Measurements from ENCODE around the gene ICAM4. TPM values are rescaled to one million over a fixed set of nuclear protein-coding genes. Genes with fewer than 3 reads are reported as not detected.

ICAM4 gene
- polyA plus RNA-seq, 1 of the 3 experiments (the other 2 are of a cell fraction) = 0.05 TPM

GRCh38 chr19:10283301-10284064, 3.3 kb upstream of the ICAM4 start:
- H3K79me2 ChIP-seq (ENCODE audit: insufficient read depth) = no peaks in the 10 kb centered on the region
- H3F3A ChIP-seq (replicated peaks; ENCODE audit: insufficient read depth) = peaks cover 10% of the 10 kb centered on the region
- H3K27me3 ChIP-seq (ENCODE audit: insufficient read depth) = no peaks in the 10 kb centered on the region
- no peaks in the 10 kb centered on the region for H4K20me1 ChIP-seq (ENCODE audit: insufficient read depth)
- no peak overlapping the region for H2AFZ ChIP-seq (ENCODE audit: low read depth)
- no peak overlapping the region for H3K27ac ChIP-seq (ENCODE audit: low read depth in 2 of 2, low read length in 1 of 2)
- no peak overlapping the region for H3K4me3 ChIP-seq (ENCODE audit: low read depth in 2 of 2, low read length in 1 of 2)
- WGBS (ENCODE audit: low lambda C conversion rate) = 80% methylated on average over 19 of the region's 23 CpGs
- no peaks in the 10 kb centered on the region for H3K9me3 ChIP-seq
- no peak overlapping the region for H3K4me2 ChIP-seq
- POLR2A ChIA-PET = interaction anchor here (1.3 kb wide), 1 partner anchor 8 kb away, joined by 3 read pairs; no protein-coding TSS in a partner anchor
- H3K9ac ChIP-seq = no peak overlapping the region
- TF ChIP-seq CHD2 (IDR thresholded peaks at IDR 0.05; ENCODE audit: low read length, partially characterized antibody) (no peak), TCF12 (IDR thresholded peaks at IDR 0.05) (no peak), EZH2phosphoT487 (IDR thresholded peaks at IDR 0.05; ENCODE audit: borderline replicate concordance, low read depth) (no peak), ELF1 (IDR thresholded peaks at IDR 0.05) (no peak), SMC3 (IDR thresholded peaks at IDR 0.05; ENCODE audit: low read depth, low read length) (no peak), RCOR1 (IDR thresholded peaks at IDR 0.05; ENCODE audit: low read length) (no peak), FOSL2 (IDR thresholded peaks at IDR 0.05; ENCODE audit: borderline replicate concordance, low read depth) (no peak)
- H3K4me1 ChIP-seq (ENCODE audit: control insufficient read depth in 1 of 2, insufficient read depth in 2 of 2, low read depth in 1 of 2, low read length in 1 of 2) = no peaks in the 10 kb centered on the region; a peak in 1 of 4 replicates
- no peaks in the 10 kb centered on the region for H3K36me3 ChIP-seq (replicated peaks in 1 of 2; ENCODE audit: control insufficient read depth in 1 of 2, insufficient read depth in 2 of 2, low read length in 1 of 2)
- CTCF ChIA-PET = interaction anchor here (2.0 to 7.4 kb wide), 2 partner anchors 14 to 105 kb away, joined by 5 to 65 read pairs; partner anchors contain the start of gene ICAM1
- DNase-seq = no peak
- H3K9me2 ChIP-seq = no peaks in the 10 kb centered on the region

GRCh38 chr19:10284065-10284959, 2.4 kb upstream of the ICAM4 start:
- no peak for DNase-seq
- TF ChIP-seq JUND (IDR thresholded peaks at IDR 0.05) (no peak), GATA2 (CRISPR knock-in tag; IDR thresholded peaks at IDR 0.05) (no peak), FOSL2 (IDR thresholded peaks at IDR 0.05; ENCODE audit: borderline replicate concordance, low read depth) (no peak), CTCF (IDR thresholded peaks at IDR 0.05) (no peak), CHD2 (IDR thresholded peaks at IDR 0.05; ENCODE audit: low read length, partially characterized antibody) (no peak), TCF12 (IDR thresholded peaks at IDR 0.05) (no peak), SMC3 (IDR thresholded peaks at IDR 0.05; ENCODE audit: low read depth, low read length) (no peak), USF1 (IDR thresholded peaks at IDR 0.05; ENCODE audit: borderline replicate concordance, low read depth) (no peak), TEAD4 (IDR thresholded peaks at IDR 0.05; ENCODE audit: borderline replicate concordance, insufficient read depth) (no peak), MEF2A (IDR thresholded peaks at IDR 0.05; ENCODE audit: borderline replicate concordance, low read depth) (no peak), NRF1 (IDR thresholded peaks at IDR 0.05; ENCODE audit: low read depth, low read length) (no peak), GABPA (IDR thresholded peaks at IDR 0.05; ENCODE audit: low read depth) (no peak), FOXM1 (IDR thresholded peaks at IDR 0.05; ENCODE audit: low read depth) (no peak), FOXJ3 (CRISPR knock-in tag; IDR thresholded peaks at IDR 0.05) (no peak), NFIC (IDR thresholded peaks at IDR 0.05; ENCODE audit: borderline replicate concordance) (no peak), RAD21 (IDR thresholded peaks at IDR 0.05; ENCODE audit: low read length) (no peak), EP300 (IDR thresholded peaks at IDR 0.05; ENCODE audit: borderline replicate concordance in 1 of 2, low read depth in 1 of 2, low read length in 1 of 2) (no peak)
- TF ChIP-seq, protein P1, sequence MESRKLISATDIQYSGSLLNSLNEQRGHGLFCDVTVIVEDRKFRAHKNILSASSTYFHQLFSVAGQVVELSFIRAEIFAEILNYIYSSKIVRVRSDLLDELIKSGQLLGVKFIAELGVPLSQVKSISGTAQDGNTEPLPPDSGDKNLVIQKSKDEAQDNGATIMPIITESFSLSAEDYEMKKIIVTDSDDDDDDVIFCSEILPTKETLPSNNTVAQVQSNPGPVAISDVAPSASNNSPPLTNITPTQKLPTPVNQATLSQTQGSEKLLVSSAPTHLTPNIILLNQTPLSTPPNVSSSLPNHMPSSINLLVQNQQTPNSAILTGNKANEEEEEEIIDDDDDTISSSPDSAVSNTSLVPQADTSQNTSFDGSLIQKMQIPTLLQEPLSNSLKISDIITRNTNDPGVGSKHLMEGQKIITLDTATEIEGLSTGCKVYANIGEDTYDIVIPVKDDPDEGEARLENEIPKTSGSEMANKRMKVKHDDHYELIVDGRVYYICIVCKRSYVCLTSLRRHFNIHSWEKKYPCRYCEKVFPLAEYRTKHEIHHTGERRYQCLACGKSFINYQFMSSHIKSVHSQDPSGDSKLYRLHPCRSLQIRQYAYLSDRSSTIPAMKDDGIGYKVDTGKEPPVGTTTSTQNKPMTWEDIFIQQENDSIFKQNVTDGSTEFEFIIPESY (IDR thresholded peaks at IDR 0.05; ENCODE audit: borderline replicate concordance, low read depth) = no peak

More at GRCh38 chr19:10284065-10284959, 2.4 kb upstream of the ICAM4 start:
- POLR2A ChIA-PET = interaction anchor here (1.3 kb wide), 1 partner anchor 7 kb away, joined by 3 read pairs; no protein-coding TSS in a partner anchor
- H3K4me2 ChIP-seq = no peak overlapping the region
- H4K20me1 ChIP-seq (ENCODE audit: insufficient read depth) = no peaks in the 10 kb centered on the region
- no peak overlapping the region for H3K9ac ChIP-seq
- no peak overlapping the region for H3K27ac ChIP-seq (ENCODE audit: low read depth in 2 of 2, low read length in 1 of 2)
- peaks cover 11% of the 10 kb centered on the region for H3F3A ChIP-seq (replicated peaks; ENCODE audit: insufficient read depth)
- no peaks in the 10 kb centered on the region; the same call in 1 of the 2 replicates for H3K27me3 ChIP-seq (ENCODE audit: insufficient read depth)
- no peaks in the 10 kb centered on the region for H3K9me3 ChIP-seq
- H3K36me3 ChIP-seq (replicated peaks in 1 of 2; ENCODE audit: control insufficient read depth in 1 of 2, insufficient read depth in 2 of 2, low read length in 1 of 2) = no peaks in the 10 kb centered on the region
- CTCF ChIA-PET = interaction anchor here (0.8 to 7.4 kb wide), 4 partner anchors 15 to 416 kb away, joined by 3 to 65 read pairs (median 5); partner anchors contain the start of gene ICAM1
- WGBS (ENCODE audit: low lambda C conversion rate) = 91% methylated on average over 24 of the region's 34 CpGs
- no peak overlapping the region for H2AFZ ChIP-seq (ENCODE audit: low read depth)
- H3K79me2 ChIP-seq (ENCODE audit: insufficient read depth) = no peaks in the 10 kb centered on the region
- H3K4me3 ChIP-seq (ENCODE audit: low read depth in 2 of 2, low read length in 1 of 2) = no peak overlapping the region
- H3K4me1 ChIP-seq (ENCODE audit: control insufficient read depth in 1 of 2, insufficient read depth in 2 of 2, low read depth in 1 of 2, low read length in 1 of 2) = peaks cover 0 to 7% of the 10 kb centered on the region in 2 experiments; a peak in 1 of 4 replicates
- no peaks in the 10 kb centered on the region for H3K9me2 ChIP-seq
